Upper lobe of right lung (tissue), 1 donor: Measurements from ENCODE around the gene MACO1. TPM values are rescaled to one million over a fixed set of nuclear protein-coding genes. Genes with fewer than 3 reads are reported as not detected.
A peak's percentile ranks its signal among the peaks of the same experiment; 100 is the strongest.

Source experiments
- ATAC-seq: fragments of 200-7000 bp; cut with Tn5 transposase; one replicate; pipeline ENCODE4 v1.9.1; 2020; ENCODE audit warnings: mild to moderate bottlenecking, moderate library complexity
- DNase-seq: peaks from one replicate; pipeline ENCODE4 v3.0.0-alpha.2; 2020
- H3K27ac ChIP-seq: fragments of 200-600 bp; one replicate; pipeline ENCODE4 v1.8.0; 2022
- H3K27me3 ChIP-seq: fragments of 200-600 bp; one replicate; pipeline ENCODE4 v1.8.0; 2022; ENCODE audit warnings: mild to moderate bottlenecking
- H3K36me3 ChIP-seq: fragments of 200-600 bp; one replicate; pipeline ENCODE4 v1.8.0; 2022
- H3K4me1 ChIP-seq: fragments of 200-600 bp; one replicate; pipeline ENCODE4 v1.8.0; 2022
- H3K4me3 ChIP-seq: fragments of 200-600 bp; one replicate; pipeline ENCODE4 v1.8.0; 2022; ENCODE audit warnings: mild to moderate bottlenecking
- H3K9me3 ChIP-seq: fragments of 200-600 bp; one replicate; pipeline ENCODE4 v1.8.0; 2022
- intact Hi-C: fragments of 100-400 bp; cut with DNase I; formaldehyde crosslinking; loops from one replicate; pipeline ENCODE4 v1.11.0; 2022
- total RNA-seq: library from RNA; stranded (reverse); fragmentation: NEBNext Ultra II Directional; extraction: Animal tissue kit (Norgen Biotek cat#: 25700); gene quantifications from one replicate; pipeline ENCODE4 v1.2.1, GENCODE V29; 2021
- TF ChIP-seq, protein P1 (sequence below): fragments of 200-600 bp; IDR thresholded peaks from one replicate; pipeline ENCODE4 v1.8.0; 2022; ENCODE audit warnings: antibody characterized with exemption
- donor health status: DM: no; HTN: yes; CAD: no; lungs with severe emphysema.

MACO1 gene
- total RNA-seq, 1 donor from 2014 or later, result 20.2 TPM

GRCh38 chr1:25540750-25541342 lies 110.1 kb downstream of the MACO1 start:
- ATAC-seq (no peak), DNase-seq (no peak)
- H3K4me3 ChIP-seq, result no peak overlapping the region
- H3K27me3 ChIP-seq, result no peaks in the 10 kb centered on the region
- no peaks in the 10 kb centered on the region for H3K36me3 ChIP-seq
- intact Hi-C loops, result no loop called here
- H3K9me3 ChIP-seq, result no peaks in the 10 kb centered on the region
- peaks cover 16% of the 10 kb centered on the region for H3K4me1 ChIP-seq
- TF ChIP-seq, protein P1, sequence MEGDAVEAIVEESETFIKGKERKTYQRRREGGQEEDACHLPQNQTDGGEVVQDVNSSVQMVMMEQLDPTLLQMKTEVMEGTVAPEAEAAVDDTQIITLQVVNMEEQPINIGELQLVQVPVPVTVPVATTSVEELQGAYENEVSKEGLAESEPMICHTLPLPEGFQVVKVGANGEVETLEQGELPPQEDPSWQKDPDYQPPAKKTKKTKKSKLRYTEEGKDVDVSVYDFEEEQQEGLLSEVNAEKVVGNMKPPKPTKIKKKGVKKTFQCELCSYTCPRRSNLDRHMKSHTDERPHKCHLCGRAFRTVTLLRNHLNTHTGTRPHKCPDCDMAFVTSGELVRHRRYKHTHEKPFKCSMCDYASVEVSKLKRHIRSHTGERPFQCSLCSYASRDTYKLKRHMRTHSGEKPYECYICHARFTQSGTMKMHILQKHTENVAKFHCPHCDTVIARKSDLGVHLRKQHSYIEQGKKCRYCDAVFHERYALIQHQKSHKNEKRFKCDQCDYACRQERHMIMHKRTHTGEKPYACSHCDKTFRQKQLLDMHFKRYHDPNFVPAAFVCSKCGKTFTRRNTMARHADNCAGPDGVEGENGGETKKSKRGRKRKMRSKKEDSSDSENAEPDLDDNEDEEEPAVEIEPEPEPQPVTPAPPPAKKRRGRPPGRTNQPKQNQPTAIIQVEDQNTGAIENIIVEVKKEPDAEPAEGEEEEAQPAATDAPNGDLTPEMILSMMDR, result no peak
- H3K27ac ChIP-seq, result no peak overlapping the region

GRCh38 chr1:25541425-25541824 lies 110.7 kb downstream of the MACO1 start:
- ATAC-seq (no peak), DNase-seq (no peak)
- intact Hi-C loops, result no loop called here
- TF ChIP-seq, protein P1, result no peak
- Histone ChIP-seq H3K27ac (no peak overlapping the region), H3K27me3 (no peaks in the 10 kb centered on the region), H3K4me3 (no peak overlapping the region), H3K9me3 (no peaks in the 10 kb centered on the region), H3K4me1 (peaks cover 21% of the 10 kb centered on the region), H3K36me3 (no peaks in the 10 kb centered on the region)

DNA sequence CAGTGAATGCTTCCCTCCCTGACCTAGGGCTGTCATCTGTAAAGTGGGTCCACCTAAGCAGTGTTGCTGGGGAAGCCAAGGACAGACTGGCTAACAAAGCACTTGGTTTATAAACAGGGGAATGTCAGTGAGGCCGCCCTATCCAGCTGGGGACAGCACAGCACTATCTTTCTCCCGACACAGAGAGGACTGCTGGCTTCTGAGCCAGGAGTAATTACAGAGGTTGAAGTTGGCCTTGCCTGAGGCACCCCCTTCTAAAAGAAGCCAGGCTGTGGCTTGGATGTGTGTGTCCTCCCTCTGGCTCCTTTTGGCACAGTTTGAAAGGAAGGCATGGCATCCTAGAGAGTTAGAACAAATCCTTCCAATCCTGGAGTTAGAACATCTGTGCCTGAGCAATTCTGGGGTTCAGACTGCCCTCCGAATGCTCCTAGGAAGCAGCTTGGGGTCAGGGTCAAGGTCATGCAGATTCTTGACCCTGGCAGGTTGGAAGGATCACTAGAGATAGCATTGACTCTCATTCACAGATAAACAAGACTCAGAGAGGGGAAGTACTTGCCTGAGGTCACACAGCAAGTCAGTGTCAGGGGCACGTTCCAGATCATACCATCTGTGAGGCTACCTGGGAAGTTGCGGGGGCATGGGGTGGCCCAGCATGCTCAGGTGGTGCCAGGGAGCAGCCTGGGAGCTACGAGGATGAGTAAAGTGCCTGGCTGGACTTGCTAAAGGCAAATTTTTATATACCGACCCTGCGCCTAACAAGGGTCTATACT lies 111.4 kb downstream of the MACO1 start:
- DNase-seq, result no peak
- no peaks in the 10 kb centered on the region for H3K36me3 ChIP-seq
- H3K27me3 ChIP-seq, result no peaks in the 10 kb centered on the region
- H3K4me1 ChIP-seq, result peaks cover 22% of the 10 kb centered on the region
- no peak overlapping the region for H3K4me3 ChIP-seq
- no peak for ATAC-seq
- no peaks in the 10 kb centered on the region for H3K9me3 ChIP-seq
- intact Hi-C loops, result no loop called here
- H3K27ac ChIP-seq, result no peak overlapping the region
- TF ChIP-seq, protein P1, result no peak

DNA sequence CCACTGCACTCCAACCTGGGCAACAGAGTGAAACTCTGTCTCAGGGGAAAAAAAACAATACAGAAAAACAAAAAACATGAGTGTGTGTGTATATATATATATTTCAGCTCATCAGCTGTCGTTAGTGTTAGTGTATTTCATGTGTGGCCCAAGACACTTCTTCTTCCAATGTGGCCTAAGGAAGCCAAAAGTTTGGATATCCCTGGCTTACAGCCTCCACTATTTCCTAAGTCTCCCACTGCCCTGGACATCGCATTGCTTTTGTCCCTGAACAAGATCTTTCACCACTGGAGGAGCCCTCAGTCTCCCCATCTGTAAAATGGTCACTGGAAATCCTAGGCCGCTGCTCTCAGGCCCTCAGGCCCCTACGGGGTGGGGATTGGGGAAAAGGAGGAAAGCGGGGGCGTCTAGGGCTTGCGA lies 112.3 kb downstream of the MACO1 start:
- TF ChIP-seq, protein P1, result no peak
- DNase-seq, result no peak
- no peak for ATAC-seq
- no peaks in the 10 kb centered on the region for H3K27me3 ChIP-seq
- no peaks in the 10 kb centered on the region for H3K36me3 ChIP-seq
- H3K4me3 ChIP-seq, result peak overlapping the region; percentile 87
- H3K27ac ChIP-seq, result peak overlapping the region; percentile 80
- intact Hi-C loops, result no loop called here
- H3K4me1 ChIP-seq, result peaks cover 22% of the 10 kb centered on the region
- H3K9me3 ChIP-seq, result no peaks in the 10 kb centered on the region

DNA sequence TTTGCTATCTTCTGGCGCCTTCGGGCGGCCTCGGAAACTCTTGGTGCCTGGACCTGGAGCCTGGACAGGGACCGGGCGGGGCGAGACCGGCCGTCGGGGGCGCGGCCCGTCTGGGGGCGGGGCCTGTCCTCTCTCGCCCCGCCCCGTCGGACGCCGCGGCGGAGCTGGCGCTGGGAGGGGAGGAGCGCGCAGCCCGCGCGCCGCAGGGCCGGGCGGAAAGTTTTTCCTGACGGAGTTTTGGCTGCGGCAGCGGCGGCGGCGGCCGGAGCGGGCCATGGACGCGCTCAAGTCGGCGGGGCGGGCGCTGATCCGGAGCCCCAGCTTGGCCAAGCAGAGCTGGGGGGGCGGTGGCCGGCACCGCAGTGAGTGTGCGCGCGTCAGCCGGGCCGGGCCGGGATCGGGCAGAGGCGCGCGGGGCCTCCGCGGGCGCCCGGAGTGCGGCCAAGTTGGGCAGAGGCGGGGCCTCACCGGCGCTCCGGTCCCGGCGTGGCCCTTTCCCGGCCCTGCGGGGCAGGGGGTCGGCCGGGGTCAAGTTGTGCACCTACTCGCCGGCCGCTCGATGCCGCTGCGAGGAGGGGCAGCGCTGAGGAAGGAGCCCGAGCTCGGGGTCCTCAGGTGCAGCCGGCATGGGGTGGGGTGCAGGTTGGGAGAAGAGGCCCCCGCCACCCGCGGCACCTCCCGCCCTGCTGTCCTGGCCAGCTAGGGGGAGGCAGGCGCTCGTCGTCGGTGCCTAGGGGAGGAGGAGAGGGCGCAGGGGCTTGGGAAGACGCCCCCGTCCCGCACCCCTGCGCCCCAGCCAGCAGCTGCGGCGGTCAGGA lies 112.9 kb downstream of the MACO1 start, which contains the start of gene LDLRAP1:
Gene LDLRAP1 (plus strand): TSS at position 182 of the 818 bp plus-strand sequence. CDS start 93 bp downstream, at position 275.
- DNase-seq (peak; percentile 90), ATAC-seq (peak; percentile 97)
- intact Hi-C loops, result no loop called here
- Histone ChIP-seq H3K4me1 (peaks cover 26% of the 10 kb centered on the region), H3K4me3 (peak within 1 kb of the TSS; percentile 87), H3K27me3 (no peaks in the 10 kb centered on the region), H3K27ac (peak within 1 kb of the TSS; percentile 80), H3K9me3 (no peaks in the 10 kb centered on the region), H3K36me3 (no peaks in the 10 kb centered on the region)
- TF ChIP-seq, protein P1, result no peak
